ENCODE results near the gene KCNAB2. TPM values are rescaled to one million over a fixed set of nuclear protein-coding genes. Genes with fewer than 3 reads are reported as not detected.

The KCNAB2 gene
- total RNA-seq, 1 donor from 2014 or later, result 8.8 TPM

GRCh38 chr1:6143395-6143794 is 97.7 kb downstream of the KCNAB2 start:
- no peak for DNase-seq (ENCODE audit: extremely low spot score in 2 of 2)
- Histone ChIP-seq H3K9me3 (no peaks in the 10 kb centered on the region), H3K27me3 (no peaks in the 10 kb centered on the region), H3K4me3 (no peak overlapping the region), H3K36me3 (no peaks in the 10 kb centered on the region), H3K27ac (no peak overlapping the region), H3K4me1 (peaks cover under 1% of the 10 kb centered on the region)
- TF ChIP-seq POLR2AphosphoS5 (IDR thresholded peaks at IDR 0.05; ENCODE audit: insufficient read depth in 1 of 2, low read depth in 1 of 2), result no peak
- no peak for TF ChIP-seq POLR2A (IDR thresholded peaks at IDR 0.05)
- no peak for TF ChIP-seq CTCF (IDR thresholded peaks at IDR 0.05)
- intact Hi-C loops (cut with DNase I), result no loop called here

- DNase-seq (ENCODE audit: extremely low spot score in 2 of 2), result no peak
- no peak overlapping the region for H3K4me3 ChIP-seq
- intact Hi-C loops (cut with DNase I), result no loop called here
- H3K4me1 ChIP-seq, result peaks cover 8% of the 10 kb centered on the region
- no peak overlapping the region for H3K27ac ChIP-seq
- no peaks in the 10 kb centered on the region for H3K36me3 ChIP-seq
- H3K27me3 ChIP-seq, result no peaks in the 10 kb centered on the region
- TF ChIP-seq POLR2AphosphoS5 (IDR thresholded peaks at IDR 0.05; ENCODE audit: insufficient read depth in 1 of 2, low read depth in 1 of 2) (no peak), CTCF (IDR thresholded peaks at IDR 0.05) (no peak), POLR2A (IDR thresholded peaks at IDR 0.05) (no peak)
- no peaks in the 10 kb centered on the region for H3K9me3 ChIP-seq
Measured at GRCh38 chr1:6144175-6144574, 98.5 kb downstream of the KCNAB2 start.

DNA sequence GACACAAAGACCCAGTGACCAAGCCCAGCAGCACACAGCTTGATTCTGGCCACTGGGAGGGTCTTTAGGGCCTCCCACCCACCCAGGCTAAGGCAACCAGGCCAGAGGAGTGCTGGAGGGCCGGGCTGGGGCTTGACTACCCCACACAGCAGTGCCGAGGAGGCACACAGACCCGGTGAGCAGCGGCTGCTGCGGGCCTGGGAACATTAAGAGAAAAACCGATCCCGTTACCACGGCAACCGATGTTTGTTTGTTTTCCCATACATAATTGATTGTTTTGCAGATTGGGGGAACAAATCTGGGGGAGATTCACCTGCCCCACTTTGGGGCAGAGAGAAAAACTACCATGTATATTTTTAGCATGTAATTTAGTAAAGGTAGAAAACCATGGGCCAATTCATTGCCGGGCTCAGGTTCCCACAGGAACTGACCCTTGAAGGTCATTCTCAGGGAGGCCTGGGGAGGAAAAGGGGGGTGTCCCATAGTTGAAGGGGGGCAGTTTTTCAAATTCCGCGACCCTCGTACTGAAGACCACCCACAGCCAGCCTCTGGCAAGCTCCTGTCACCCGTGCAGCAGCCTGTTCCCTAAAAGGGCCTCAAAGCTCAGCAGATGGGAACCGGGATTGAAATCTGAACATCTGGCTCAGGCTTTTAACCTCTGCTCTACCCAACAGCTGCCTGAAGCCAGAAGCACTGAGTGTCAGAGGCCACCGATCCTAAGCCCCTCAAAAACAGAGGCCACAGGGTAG is 99.1 kb downstream of the KCNAB2 start:
- TF ChIP-seq POLR2A (IDR thresholded peaks at IDR 0.05), result no peak
- TF ChIP-seq POLR2AphosphoS5 (IDR thresholded peaks at IDR 0.05; ENCODE audit: insufficient read depth in 1 of 2, low read depth in 1 of 2), result no peak
- intact Hi-C loops (cut with DNase I), result no loop called here
- Histone ChIP-seq H3K36me3 (no peaks in the 10 kb centered on the region), H3K27ac (no peak overlapping the region), H3K4me1 (peaks cover 8% of the 10 kb centered on the region), H3K27me3 (no peaks in the 10 kb centered on the region), H3K4me3 (no peak overlapping the region), H3K9me3 (no peaks in the 10 kb centered on the region)
- no peak for DNase-seq (ENCODE audit: extremely low spot score in 2 of 2)

GRCh38 chr1:6145396-6145750 is 99.7 kb downstream of the KCNAB2 start:
- Histone ChIP-seq H3K4me3 (no peak overlapping the region), H3K4me1 (peaks cover 8% of the 10 kb centered on the region), H3K27me3 (no peaks in the 10 kb centered on the region), H3K9me3 (no peaks in the 10 kb centered on the region), H3K36me3 (no peaks in the 10 kb centered on the region), H3K27ac (no peak overlapping the region)
- intact Hi-C loops (cut with DNase I), result no loop called here
- no peak for TF ChIP-seq POLR2A (IDR thresholded peaks at IDR 0.05)
- TF ChIP-seq CTCF (IDR thresholded peaks at IDR 0.05), result no peak
- TF ChIP-seq POLR2AphosphoS5 (IDR thresholded peaks at IDR 0.05; ENCODE audit: insufficient read depth in 1 of 2, low read depth in 1 of 2), result no peak
- no peak for DNase-seq (ENCODE audit: extremely low spot score in 2 of 2)

GRCh38 chr1:6145864-6146410 is 100.2 kb downstream of the KCNAB2 start:
- Histone ChIP-seq H3K9me3 (no peaks in the 10 kb centered on the region), H3K36me3 (no peaks in the 10 kb centered on the region), H3K27ac (no peak overlapping the region), H3K4me1 (peaks cover 8% of the 10 kb centered on the region), H3K4me3 (no peak overlapping the region), H3K27me3 (no peaks in the 10 kb centered on the region)
- TF ChIP-seq CTCF (IDR thresholded peaks at IDR 0.05), result no peak
- TF ChIP-seq POLR2AphosphoS5 (IDR thresholded peaks at IDR 0.05; ENCODE audit: insufficient read depth in 1 of 2, low read depth in 1 of 2), result no peak
- TF ChIP-seq POLR2A (IDR thresholded peaks at IDR 0.05), result no peak
- DNase-seq (ENCODE audit: extremely low spot score in 2 of 2), result no peak
- intact Hi-C loops (cut with DNase I), result no loop called here
